Transverse colon (tissue), 3 donors: Measurements from ENCODE around the gene WNK2.

Source experiments
- POLR2A ChIP-seq: fragments of 450-650 bp; IDR thresholded peaks from one replicate; pipeline ENCODE4 v1.6.1; 2016; ENCODE audit warnings: antibody characterized with exemption, mild to moderate bottlenecking, moderate library complexity
- TF ChIP-seq, protein P1 (sequence below), 5 experiments: fragments of 200-600 bp in 3 of 5; fragments of 450-650 bp in 2 of 5; sonication (generic) in 3 of 5; IDR thresholded peaks; 1 replicate in 2 of 5; 2 replicates in 3 of 5; pipeline ENCODE4 v1.5.1; 2016 to 2017; ENCODE audit warnings: antibody characterized with exemption in 5 of 5, inconsistent platforms in 3 of 5, mild to moderate bottlenecking in 2 of 5, moderate library complexity in 1 of 5

DNA sequence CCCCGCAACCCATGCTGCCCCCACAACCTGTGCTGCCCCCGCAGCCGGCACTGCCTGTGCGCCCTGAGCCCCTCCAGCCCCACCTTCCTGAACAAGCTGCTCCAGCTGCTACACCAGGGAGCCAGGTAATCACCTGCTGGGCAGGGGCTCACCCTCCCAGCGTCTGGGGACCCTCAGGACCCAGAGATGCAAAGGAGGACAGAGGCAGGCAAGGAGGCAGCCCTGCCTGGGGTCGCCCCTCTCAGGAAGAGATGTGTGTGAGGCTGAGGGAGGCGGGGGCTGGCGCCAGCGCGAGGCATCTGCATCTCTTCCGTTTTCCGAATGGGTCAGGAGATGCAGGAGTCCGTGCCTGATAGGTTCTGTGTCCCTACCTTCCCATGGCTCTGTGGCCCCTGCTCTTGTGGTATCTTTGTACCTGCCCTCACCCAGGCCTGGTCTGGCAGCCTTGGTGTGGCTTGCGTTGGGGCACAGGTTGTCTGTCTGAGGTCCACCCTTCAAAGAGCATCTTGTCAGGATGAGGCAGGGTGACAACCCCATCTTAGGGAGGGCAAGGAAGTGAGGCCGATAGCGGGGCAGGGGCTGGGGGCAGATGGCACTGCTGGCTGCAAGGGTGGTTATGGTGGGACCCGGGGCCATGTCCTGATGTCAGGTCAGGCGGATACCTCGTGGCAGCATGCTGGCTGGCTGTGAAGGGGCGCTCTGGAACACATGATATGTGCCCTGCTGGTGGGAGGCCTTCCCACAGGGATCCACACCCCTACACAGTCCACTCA is 75.7 kb downstream of the WNK2 start:
- no peak for TF ChIP-seq POLR2A
- TF ChIP-seq, protein P1, sequence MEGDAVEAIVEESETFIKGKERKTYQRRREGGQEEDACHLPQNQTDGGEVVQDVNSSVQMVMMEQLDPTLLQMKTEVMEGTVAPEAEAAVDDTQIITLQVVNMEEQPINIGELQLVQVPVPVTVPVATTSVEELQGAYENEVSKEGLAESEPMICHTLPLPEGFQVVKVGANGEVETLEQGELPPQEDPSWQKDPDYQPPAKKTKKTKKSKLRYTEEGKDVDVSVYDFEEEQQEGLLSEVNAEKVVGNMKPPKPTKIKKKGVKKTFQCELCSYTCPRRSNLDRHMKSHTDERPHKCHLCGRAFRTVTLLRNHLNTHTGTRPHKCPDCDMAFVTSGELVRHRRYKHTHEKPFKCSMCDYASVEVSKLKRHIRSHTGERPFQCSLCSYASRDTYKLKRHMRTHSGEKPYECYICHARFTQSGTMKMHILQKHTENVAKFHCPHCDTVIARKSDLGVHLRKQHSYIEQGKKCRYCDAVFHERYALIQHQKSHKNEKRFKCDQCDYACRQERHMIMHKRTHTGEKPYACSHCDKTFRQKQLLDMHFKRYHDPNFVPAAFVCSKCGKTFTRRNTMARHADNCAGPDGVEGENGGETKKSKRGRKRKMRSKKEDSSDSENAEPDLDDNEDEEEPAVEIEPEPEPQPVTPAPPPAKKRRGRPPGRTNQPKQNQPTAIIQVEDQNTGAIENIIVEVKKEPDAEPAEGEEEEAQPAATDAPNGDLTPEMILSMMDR (IDR thresholded peaks at IDR 0.05): no peak
